Neural progenitor cell (in vitro differentiated cells): Measurements from ENCODE around the gene NUCB2. TPM values are rescaled to one million over a fixed set of nuclear protein-coding genes. Genes with fewer than 3 reads are reported as not detected.

Source experiments
- DNase-seq: peaks from one replicate; pipeline ENCODE4 v3.0.0-alpha.2; 2016; ENCODE audit warnings: low spot score
- H2AFZ ChIP-seq: fragments of 200-600 bp; sonication (generic); replicated peaks from 2 replicates; pipeline ENCODE4 v1.6.1; 2016; ENCODE audit warnings: antibody characterized with exemption
- H3F3A ChIP-seq: fragments of 200-600 bp; sonication (generic); 2 replicates; pipeline ENCODE4 v1.6.1; 2016; ENCODE audit warnings: antibody characterized with exemption, low read depth
- H3K27ac ChIP-seq: fragments of 200-600 bp; sonication (generic); 2 replicates; pipeline ENCODE4 v1.5.1; 2016; ENCODE audit warnings: mild to moderate bottlenecking
- H3K27me3 ChIP-seq: fragments of 200-600 bp; sonication (generic); 2 replicates; pipeline ENCODE4 v1.6.1; 2016; ENCODE audit warnings: mild to moderate bottlenecking, moderate library complexity
- H3K36me3 ChIP-seq: fragments of 200-600 bp; sonication (generic); 2 replicates; pipeline ENCODE4 v1.5.1; 2016
- H3K4me1 ChIP-seq: fragments of 200-600 bp; sonication (generic); 2 replicates; pipeline ENCODE4 v1.6.1; 2016; ENCODE audit warnings: mixed run types
- H3K4me2 ChIP-seq: fragments of 200-600 bp; sonication (generic); 2 replicates; pipeline ENCODE4 v1.6.1; 2016
- H3K4me3 ChIP-seq: fragments of 200-600 bp; sonication (generic); 2 replicates; pipeline ENCODE4 v1.5.1; 2016
- H3K79me2 ChIP-seq: fragments of 200-600 bp; sonication (generic); 2 replicates; pipeline ENCODE4 v1.6.1; 2016; ENCODE audit warnings: low read depth
- H3K9ac ChIP-seq: fragments of 200-600 bp; sonication (generic); 2 replicates; pipeline ENCODE4 v1.6.1; 2016
- H3K9me3 ChIP-seq: fragments of 200-600 bp; sonication (generic); 2 replicates; pipeline ENCODE4 v1.5.1; 2016; ENCODE audit warnings: low read depth
- H4K20me1 ChIP-seq: fragments of 200-600 bp; sonication (generic); 2 replicates; pipeline ENCODE4 v1.6.1; 2016; ENCODE audit warnings: low read depth
- H3K27ac Mint-ChIP-seq: 3 replicates; pipeline ENCODE4 v1.8.0; 2021; ENCODE audit warnings: mixed read lengths
- H3K27me3 Mint-ChIP-seq: 2 replicates; pipeline ENCODE4 v1.8.0; 2022; ENCODE audit warnings: low read depth, mild to moderate bottlenecking, inconsistent platforms, moderate library complexity, mixed read lengths; ENCODE audit not compliant: insufficient read depth
- H3K36me3 Mint-ChIP-seq: 3 replicates; pipeline ENCODE4 v1.8.0; 2021; ENCODE audit warnings: mixed read lengths
- H3K4me1 Mint-ChIP-seq: 3 replicates; pipeline ENCODE4 v1.8.0; 2021; ENCODE audit warnings: mixed read lengths
- H3K4me3 Mint-ChIP-seq: 3 replicates; pipeline ENCODE4 v1.8.0; 2021; ENCODE audit warnings: mild to moderate bottlenecking, moderate library complexity, mixed read lengths
- H3K9me3 Mint-ChIP-seq: 3 replicates; pipeline ENCODE4 v1.8.0; 2020; ENCODE audit warnings: mixed read lengths
- EZH2 ChIP-seq: fragments of 200-600 bp; sonication (generic); IDR thresholded peaks from 2 replicates; pipeline ENCODE4 v1.6.1; 2017; ENCODE audit warnings: antibody characterized with exemption, mild to moderate bottlenecking, moderate library complexity
- EZH2phosphoT487 ChIP-seq: fragments of 200-600 bp; sonication (generic); IDR thresholded peaks from 2 replicates; pipeline ENCODE4 v1.6.1; 2017; ENCODE audit warnings: antibody characterized with exemption
- total RNA-seq: library from RNA; depleted of rRNA; stranded (reverse); fragments of >200 nt; gene quantifications from 2 replicates; pipeline ENCODE4 v1.2.3, GENCODE V29; 2015; ENCODE audit warnings: low replicate concordance
- TF ChIP-seq, protein P1 (sequence below): fragments of 200-600 bp; sonication (generic); IDR thresholded peaks from 2 replicates; pipeline ENCODE4 v1.5.1; 2017; ENCODE audit warnings: antibody characterized with exemption, mild to moderate bottlenecking

The NUCB2 gene
- total RNA-seq, 1 donor from 2014 or later = 80.1 TPM

DNA sequence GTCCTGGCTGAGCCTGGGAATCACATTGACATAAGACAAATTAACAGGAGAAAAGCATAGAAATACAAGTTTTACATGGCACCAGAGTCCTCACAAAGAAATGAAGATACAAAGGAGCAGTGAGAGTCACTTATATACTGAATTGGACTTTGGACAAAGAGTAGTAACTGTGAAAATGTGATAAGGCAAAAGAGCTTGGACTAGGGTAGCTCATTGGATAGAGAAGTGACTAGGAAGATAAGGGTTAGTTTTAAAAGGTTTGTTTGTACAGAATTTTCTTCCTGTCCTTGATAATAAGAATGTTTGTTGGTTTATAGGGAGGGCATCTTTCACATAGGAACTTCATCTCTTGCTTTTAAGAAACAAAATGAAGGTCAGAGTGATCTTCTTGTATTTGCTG, 17.9 kb upstream of the NUCB2 start:
- Histone ChIP-seq H3K79me2 (no peaks in the 10 kb centered on the region), H3K36me3 (no peaks in the 10 kb centered on the region), H3K4me1 (no peaks in the 10 kb centered on the region), H3K9ac (no peak overlapping the region), H2AFZ (no peak overlapping the region), H3K9me3 (no peaks in the 10 kb centered on the region), H3K4me2 (no peak overlapping the region), H3K27ac (no peak overlapping the region), H3F3A (no peaks in the 10 kb centered on the region), H3K27me3 (no peaks in the 10 kb centered on the region), H4K20me1 (no peaks in the 10 kb centered on the region), H3K4me3 (no peak overlapping the region)
- Mint-ChIP-seq H3K4me1 (no peaks in the 10 kb centered on the region), H3K27ac (no peak overlapping the region), H3K36me3 (no peaks in the 10 kb centered on the region), H3K27me3 (no peaks in the 10 kb centered on the region), H3K4me3 (no peak overlapping the region), H3K9me3 (no peaks in the 10 kb centered on the region)
- DNase-seq = no peak
- TF ChIP-seq EZH2 (no peak), EZH2phosphoT487 (no peak)
- TF ChIP-seq, protein P1, sequence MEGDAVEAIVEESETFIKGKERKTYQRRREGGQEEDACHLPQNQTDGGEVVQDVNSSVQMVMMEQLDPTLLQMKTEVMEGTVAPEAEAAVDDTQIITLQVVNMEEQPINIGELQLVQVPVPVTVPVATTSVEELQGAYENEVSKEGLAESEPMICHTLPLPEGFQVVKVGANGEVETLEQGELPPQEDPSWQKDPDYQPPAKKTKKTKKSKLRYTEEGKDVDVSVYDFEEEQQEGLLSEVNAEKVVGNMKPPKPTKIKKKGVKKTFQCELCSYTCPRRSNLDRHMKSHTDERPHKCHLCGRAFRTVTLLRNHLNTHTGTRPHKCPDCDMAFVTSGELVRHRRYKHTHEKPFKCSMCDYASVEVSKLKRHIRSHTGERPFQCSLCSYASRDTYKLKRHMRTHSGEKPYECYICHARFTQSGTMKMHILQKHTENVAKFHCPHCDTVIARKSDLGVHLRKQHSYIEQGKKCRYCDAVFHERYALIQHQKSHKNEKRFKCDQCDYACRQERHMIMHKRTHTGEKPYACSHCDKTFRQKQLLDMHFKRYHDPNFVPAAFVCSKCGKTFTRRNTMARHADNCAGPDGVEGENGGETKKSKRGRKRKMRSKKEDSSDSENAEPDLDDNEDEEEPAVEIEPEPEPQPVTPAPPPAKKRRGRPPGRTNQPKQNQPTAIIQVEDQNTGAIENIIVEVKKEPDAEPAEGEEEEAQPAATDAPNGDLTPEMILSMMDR = no peak

DNA sequence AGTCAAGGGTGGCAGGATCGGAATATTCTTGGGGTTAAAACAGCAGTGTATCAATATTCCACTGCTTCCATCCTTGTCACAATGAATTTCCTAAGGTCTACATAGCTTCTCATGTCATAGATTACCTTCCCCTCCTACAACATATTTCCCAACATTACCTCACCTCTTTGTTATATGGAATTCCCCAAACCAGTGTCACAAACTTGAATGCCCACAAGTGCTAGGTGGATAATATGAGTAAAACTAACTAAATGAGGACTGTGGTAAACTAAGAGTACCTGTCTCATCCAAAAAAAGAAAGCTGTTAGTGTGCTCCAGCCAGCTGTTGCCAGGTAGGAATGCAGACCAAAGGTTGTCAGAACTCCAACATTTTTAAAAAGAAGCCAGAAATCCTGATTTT, 17.0 kb upstream of the NUCB2 start:
- no peak for DNase-seq
- Mint-ChIP-seq H3K4me3 (no peak overlapping the region), H3K9me3 (no peaks in the 10 kb centered on the region), H3K27me3 (no peaks in the 10 kb centered on the region), H3K4me1 (no peaks in the 10 kb centered on the region), H3K27ac (no peak overlapping the region), H3K36me3 (no peaks in the 10 kb centered on the region)
- Histone ChIP-seq H3K4me1 (no peaks in the 10 kb centered on the region), H3K36me3 (no peaks in the 10 kb centered on the region), H4K20me1 (no peaks in the 10 kb centered on the region), H3K27me3 (no peaks in the 10 kb centered on the region), H3K27ac (no peak overlapping the region), H3K4me3 (no peak overlapping the region), H3K9me3 (no peaks in the 10 kb centered on the region), H3K9ac (no peak overlapping the region), H3K4me2 (no peak overlapping the region), H2AFZ (no peak overlapping the region), H3K79me2 (no peaks in the 10 kb centered on the region), H3F3A (no peaks in the 10 kb centered on the region)
- TF ChIP-seq, protein P1 = no peak
- no peak for TF ChIP-seq EZH2phosphoT487
- no peak for TF ChIP-seq EZH2

DNA sequence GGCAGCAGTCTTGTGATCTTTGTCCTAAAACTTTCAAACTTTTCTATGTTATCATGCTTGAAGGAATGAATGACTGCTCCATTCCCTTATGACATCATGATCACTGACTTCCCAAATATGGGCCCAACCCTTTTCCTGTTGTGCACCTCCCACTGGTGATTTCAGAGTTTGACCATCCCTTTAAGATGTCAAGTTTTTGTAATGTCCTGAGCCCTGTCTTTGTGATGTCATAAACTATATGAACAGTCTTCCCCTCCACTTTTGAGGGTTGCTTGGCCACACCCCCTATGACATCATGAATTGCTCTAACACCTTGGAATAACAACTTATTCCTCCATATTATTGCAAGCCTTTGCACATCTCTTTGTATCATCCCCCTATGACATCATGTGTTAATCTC, 16.5 kb upstream of the NUCB2 start:
- Mint-ChIP-seq H3K4me3 (no peak overlapping the region), H3K9me3 (no peaks in the 10 kb centered on the region), H3K4me1 (no peaks in the 10 kb centered on the region), H3K36me3 (no peaks in the 10 kb centered on the region), H3K27me3 (no peaks in the 10 kb centered on the region), H3K27ac (no peak overlapping the region)
- Histone ChIP-seq H3K36me3 (no peaks in the 10 kb centered on the region), H4K20me1 (no peaks in the 10 kb centered on the region), H3K4me3 (no peak overlapping the region), H3K27ac (no peak overlapping the region), H3K79me2 (no peaks in the 10 kb centered on the region), H3F3A (no peaks in the 10 kb centered on the region), H3K4me1 (no peaks in the 10 kb centered on the region), H3K4me2 (no peak overlapping the region), H3K27me3 (no peaks in the 10 kb centered on the region), H2AFZ (no peak overlapping the region), H3K9me3 (no peaks in the 10 kb centered on the region), H3K9ac (no peak overlapping the region)
- DNase-seq = no peak
- no peak for TF ChIP-seq EZH2
- TF ChIP-seq, protein P1 = no peak

DNA sequence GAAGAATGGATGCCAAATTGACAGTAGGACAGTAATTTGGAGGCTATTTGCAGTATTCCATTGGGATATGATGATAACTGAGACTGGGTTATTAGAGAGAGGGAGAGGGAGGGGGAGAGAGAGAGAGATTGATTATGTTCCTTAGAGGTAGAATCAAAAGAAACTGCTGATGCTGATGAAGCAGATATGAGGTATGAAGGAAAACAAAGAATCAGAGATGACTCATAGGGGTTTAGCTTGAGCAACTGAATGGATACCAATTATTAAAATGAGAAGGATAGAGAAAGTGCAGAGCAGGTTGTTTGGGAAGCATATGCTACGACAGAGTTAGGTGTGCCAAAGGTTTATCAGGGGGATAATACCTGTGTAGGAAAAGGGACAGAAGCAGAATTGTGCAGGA, 12.8 kb upstream of the NUCB2 start:
- TF ChIP-seq, protein P1 = no peak
- H3F3A ChIP-seq = no peaks in the 10 kb centered on the region
- H2AFZ ChIP-seq = no peak overlapping the region
- H4K20me1 ChIP-seq = no peaks in the 10 kb centered on the region
- Mint-ChIP-seq H3K27ac (no peak overlapping the region), H3K4me1 (no peaks in the 10 kb centered on the region), H3K4me3 (no peak overlapping the region), H3K27me3 (no peaks in the 10 kb centered on the region), H3K36me3 (no peaks in the 10 kb centered on the region), H3K9me3 (no peaks in the 10 kb centered on the region)
- H3K4me2 ChIP-seq = no peak overlapping the region
- no peaks in the 10 kb centered on the region for H3K9me3 ChIP-seq
- no peak overlapping the region for H3K27ac ChIP-seq
- H3K4me1 ChIP-seq = no peaks in the 10 kb centered on the region
- no peak overlapping the region for H3K4me3 ChIP-seq
- H3K79me2 ChIP-seq = no peaks in the 10 kb centered on the region
- no peaks in the 10 kb centered on the region for H3K27me3 ChIP-seq
- DNase-seq = no peak
- no peak overlapping the region for H3K9ac ChIP-seq
- H3K36me3 ChIP-seq = no peaks in the 10 kb centered on the region
